IMR-90 (cell line): ENCODE results near the gene SLC35F3. TPM values are rescaled to one million over a fixed set of nuclear protein-coding genes. Genes with fewer than 3 reads are reported as not detected.
A peak's percentile ranks its signal among the peaks of the same experiment; 100 is the strongest.

Source experiments
- ATAC-seq: fragments of 200-7000 bp; cut with Tn5 transposase; 2 replicates; pipeline ENCODE4 v1.9.1; 2020; ENCODE audit warnings: low read depth, mild to moderate bottlenecking, moderate library complexity
- BruUV-seq: library from RNA; stranded (reverse); fragments of 400-500 nt; replicated peaks from 2 replicates; lab custom pipeline; 2021; lab: Mats Ljungman, UMichigan
- CTCF ChIA-PET: fragments of 300-600 bp; formaldehyde crosslinking; extraction: SDS; loops from one replicate; lab custom pipeline; 2021; ENCODE audit warnings: antibody characterized with exemption; lab: Yijun Ruan, JAX
- POLR2A ChIA-PET: fragments of 300-600 bp; sonication (Branson Sonifier 250); formaldehyde crosslinking; loops from one replicate; lab custom pipeline; 2022; ENCODE audit warnings: antibody characterized with exemption; ENCODE audit not compliant: unreplicated experiment; lab: Charles Lee
- DNase-seq: peaks from one replicate; pipeline ENCODE4 v3.0.0; 2013
- H2AFZ ChIP-seq: replicated peaks from 2 replicates; pipeline ENCODE3; 2013; ENCODE audit warnings: low read length, mild to moderate bottlenecking; ENCODE audit not compliant: poor library complexity
- H2AK5ac ChIP-seq: 2 replicates; pipeline ENCODE4 v1.6.1; 2013; ENCODE audit warnings: low read depth, low read length, inconsistent platforms
- H2AK9ac ChIP-seq: replicated peaks from 2 replicates; pipeline ENCODE3; 2013; ENCODE audit warnings: mild to moderate bottlenecking, low read depth, low read length, moderate library complexity; ENCODE audit not compliant: poor library complexity
- H2BK120ac ChIP-seq: 2 replicates; pipeline ENCODE4 v1.6.1; 2013; ENCODE audit warnings: low read depth, low read length, inconsistent platforms
- H2BK15ac ChIP-seq: 3 replicates; pipeline ENCODE4 v1.6.1; 2013; ENCODE audit warnings: low read depth, low read length, inconsistent platforms
- H2BK20ac ChIP-seq: 2 replicates; pipeline ENCODE4 v1.6.1; 2013; ENCODE audit warnings: low read depth, mild to moderate bottlenecking, inconsistent platforms, low read length, moderate library complexity
- H2BK5ac ChIP-seq: 2 replicates; pipeline ENCODE4 v1.6.1; 2013; ENCODE audit warnings: mild to moderate bottlenecking, low read depth, low read length, inconsistent platforms; ENCODE audit not compliant: poor library complexity, severe bottlenecking
- H3K14ac ChIP-seq: replicated peaks from 2 replicates; pipeline ENCODE4 v1.6.1; 2013; ENCODE audit warnings: low read depth, low read length, inconsistent platforms
- H3K18ac ChIP-seq: 2 replicates; pipeline ENCODE4 v1.6.1; 2013; ENCODE audit warnings: low read depth, low read length, control low read depth
- H3K23ac ChIP-seq: 2 replicates; pipeline ENCODE4 v1.6.1; 2013; ENCODE audit warnings: low read depth, low read length, inconsistent platforms
- H3K27ac ChIP-seq: 2 replicates; pipeline ENCODE4 v1.5.1; 2013; ENCODE audit warnings: mild to moderate bottlenecking, control low read depth, low read length; ENCODE audit not compliant: insufficient read depth
- H3K27me3 ChIP-seq: 2 replicates; pipeline ENCODE4 v1.6.1; 2013; ENCODE audit warnings: low read length; ENCODE audit not compliant: control insufficient read depth, insufficient read depth
- H3K36me3 ChIP-seq: 2 replicates; pipeline ENCODE4 v1.6.1; 2013; ENCODE audit warnings: low read length, mixed read lengths; ENCODE audit not compliant: control insufficient read depth, insufficient read depth
- H3K4ac ChIP-seq: 2 replicates; pipeline ENCODE4 v1.6.1; 2013; ENCODE audit warnings: low read depth, low read length, inconsistent platforms
- H3K4me1 ChIP-seq: 2 replicates; pipeline ENCODE4 v1.6.1; 2013; ENCODE audit warnings: low read length, mixed read lengths; ENCODE audit not compliant: control insufficient read depth, insufficient read depth
- H3K4me2 ChIP-seq: 2 replicates; pipeline ENCODE4 v1.6.1; 2013; ENCODE audit warnings: low read depth, mild to moderate bottlenecking, control low read depth, low read length, moderate library complexity
- H3K4me3 ChIP-seq: 2 replicates; pipeline ENCODE4 v1.5.1; 2013; ENCODE audit warnings: low read depth, mild to moderate bottlenecking, control low read depth, low read length, moderate library complexity; ENCODE audit not compliant: insufficient read depth
- H3K56ac ChIP-seq: 2 replicates; pipeline ENCODE4 v1.6.1; 2013; ENCODE audit warnings: low read length, inconsistent platforms; ENCODE audit not compliant: insufficient read depth; ENCODE audit errors: extremely low read depth
- H3K79me1 ChIP-seq, 2 experiments: 2 replicates each; pipeline ENCODE4 v1.6.1; 2013; ENCODE audit warnings: low read length in 2 of 2, inconsistent platforms in 1 of 2, low read depth in 1 of 2
- H3K9ac ChIP-seq: 2 replicates; pipeline ENCODE4 v1.6.1; 2013; ENCODE audit warnings: low read depth, low read length, control low read depth
- H3K9me1 ChIP-seq: 2 replicates; pipeline ENCODE4 v1.6.1; 2013; ENCODE audit warnings: low read length, inconsistent platforms; ENCODE audit not compliant: insufficient read depth
- H3K9me3 ChIP-seq: 2 replicates; pipeline ENCODE4 v1.6.1; 2013; ENCODE audit warnings: low read length; ENCODE audit not compliant: control insufficient read depth, insufficient read depth
- H4K20me1 ChIP-seq: 2 replicates; pipeline ENCODE4 v1.6.1; 2013; ENCODE audit warnings: low read length, inconsistent platforms; ENCODE audit not compliant: insufficient read depth
- H4K5ac ChIP-seq: 2 replicates; pipeline ENCODE4 v1.6.1; 2013; ENCODE audit warnings: mild to moderate bottlenecking, low read depth, low read length, control low read depth
- H4K8ac ChIP-seq, 2 experiments: 2 replicates each; pipeline ENCODE4 v1.6.1; 2013; ENCODE audit warnings: low read depth in 2 of 2, low read length in 2 of 2, control low read depth in 1 of 2, inconsistent platforms in 1 of 2
- H4K91ac ChIP-seq: 2 replicates; pipeline ENCODE4 v1.6.1; 2013; ENCODE audit warnings: low read depth, low read length, inconsistent platforms; ENCODE audit not compliant: insufficient read depth
- BHLHE40 ChIP-seq: fragments of 150-350 bp; IDR thresholded peaks from 2 replicates; pipeline ENCODE4 v1.6.1; 2016; ENCODE audit warnings: mild to moderate bottlenecking, low read depth, low read length
- CHD1 ChIP-seq: IDR thresholded peaks from 2 replicates; pipeline ENCODE4 v1.6.1; 2012; ENCODE audit warnings: low read depth, low read length, improper control_type of control experiment
- FOS ChIP-seq: fragments of 150-350 bp; IDR thresholded peaks from 2 replicates; pipeline ENCODE4 v1.6.1; 2016; ENCODE audit warnings: low read depth, low read length
- MAFK ChIP-seq: IDR thresholded peaks from 2 replicates; pipeline ENCODE4 v1.6.1; 2012; ENCODE audit warnings: low read depth, low read length, improper control_type of control experiment
- NFE2L2 ChIP-seq: fragments of 150-350 bp; IDR thresholded peaks from 2 replicates; pipeline ENCODE4 v1.6.1; 2016; ENCODE audit warnings: low read depth, mild to moderate bottlenecking, low read length
- POLR2A ChIP-seq: IDR thresholded peaks from 2 replicates; pipeline ENCODE4 v1.6.1; 2012; ENCODE audit warnings: mild to moderate bottlenecking, low read depth, low read length
- RAD21 ChIP-seq: IDR thresholded peaks from 2 replicates; pipeline ENCODE4 v1.6.1; 2012; ENCODE audit warnings: low read length, improper control_type of control experiment
- RCOR1 ChIP-seq: IDR thresholded peaks from 2 replicates; pipeline ENCODE4 v1.6.1; 2012; ENCODE audit warnings: mild to moderate bottlenecking, low read length, improper control_type of control experiment; ENCODE audit not compliant: insufficient replicate concordance
- RFX5 ChIP-seq: IDR thresholded peaks from 2 replicates; pipeline ENCODE4 v1.8.0; 2012; ENCODE audit warnings: low read depth, mild to moderate bottlenecking, low read length, moderate library complexity
- WGBS, 2 experiments: methylation state at CpG; one replicate each; pipeline versions ENCODE4 v1.1.5 to v1.1.7; 2013; ENCODE audit warnings: missing lambda C conversion rate in 2 of 2; ENCODE audit not compliant: insufficient read length in 1 of 2; ENCODE audit errors: extremely low coverage in 2 of 2; 5-methylcytosine and 5-hydroxymethylcytosine counted together
- dilution Hi-C: fragments of 300-500 bp; cut with HindIII; formaldehyde crosslinking; loops from one replicate; pipeline ENCODE4 v1.14.3; 2018; ENCODE audit warnings: low sequenced_read_pairs; ENCODE audit not compliant: unreplicated experiment
- in situ Hi-C: fragments of 300-500 bp; cut with MboI; formaldehyde crosslinking; loops from 3 replicates; pipeline ENCODE4 v1.14.3; 2019; ENCODE audit warnings: low sequenced_read_pairs, inconsistent platforms, mixed read lengths
- intact Hi-C: fragments of 100-400 bp; cut with micrococcal nuclease; formaldehyde crosslinking; loops from 2 replicates; pipeline ENCODE4 v1.10.0; 2022
- polyA plus RNA-seq, 3 experiments: library from polyadenylated mRNA; depleted of rRNA; stranded (reverse); fragments of >200 nt; gene quantifications; 2 replicates each; pipeline ENCODE4 v1.2.3, GENCODE V29; 2012; ENCODE audit warnings: low replicate concordance in 1 of 3
- total RNA-seq: library from RNA; depleted of rRNA; stranded (reverse); fragments of >200 nt; gene quantifications from 2 replicates; pipeline ENCODE4 v1.2.3, GENCODE V29; 2012
- TF ChIP-seq, protein P1 (sequence below): fragments of 150-350 bp; IDR thresholded peaks from 2 replicates; pipeline ENCODE4 v1.6.1; 2017; ENCODE audit warnings: mild to moderate bottlenecking, antibody characterized with exemption, low read length, low read depth

The SLC35F3 gene
- total and polyA plus RNA-seq, 2 of the 4 experiments (the other 2 are of a cell fraction), result under 0.01 to 0.17 TPM

DNA sequence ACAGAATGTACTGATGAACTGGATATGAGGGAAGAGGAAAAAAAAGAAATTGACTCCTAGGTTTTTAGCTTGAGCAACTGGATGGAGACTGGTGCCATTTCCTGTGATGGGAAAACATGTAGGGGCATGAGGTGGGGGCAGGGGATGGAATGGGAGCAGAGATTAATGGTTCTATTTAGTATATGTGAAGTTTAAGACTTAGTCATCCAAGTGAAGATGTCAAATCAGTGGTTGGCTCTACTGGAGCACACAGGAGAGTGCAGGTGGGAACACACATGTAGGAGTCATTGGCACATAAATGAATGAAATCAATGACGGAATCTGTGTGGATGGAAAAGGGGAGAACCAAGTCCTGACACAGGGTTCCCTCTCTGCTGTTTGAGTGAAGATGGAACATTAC lies 244.3 kb downstream of the SLC35F3 start:
- in situ Hi-C loops, result loop anchor here (25.0 kb wide), 2 partner anchors 163 to 963 kb away; no protein-coding TSS in a partner anchor
- POLR2A ChIA-PET, result no interaction called here

More for the DNA sequence above, 244.3 kb downstream of the SLC35F3 start:
- Histone ChIP-seq H4K20me1 (no peaks in the 10 kb centered on the region), H3K4ac (peak overlapping the region; percentile 37; the same call in 1 of the 2 replicates), H4K91ac (peak overlapping the region; percentile 63), H3K27ac (peak overlapping the region; percentile 48), H2BK20ac (peak overlapping the region; percentile 27; the same call in 1 of the 2 replicates), H2BK120ac (peak overlapping the region; percentile 53; the same call in 1 of the 2 replicates), H3K56ac (no peak overlapping the region), H3K23ac (peak overlapping the region; percentile 56; the same call in 1 of the 2 replicates), H2AK5ac (0 out of 2 replicates have a peak overlapping the region, but pooled peaks have one; percentile 15), H3K9me1 (no peaks in the 10 kb centered on the region), H2AFZ (no peak overlapping the region), H4K8ac (peak overlapping the region in 1 of 2 experiments; percentile 79; a peak in 3 of 4 replicates), H3K79me1 (no peaks in the 10 kb centered on the region), H3K4me3 (no peak overlapping the region), H3K36me3 (no peaks in the 10 kb centered on the region), H3K27me3 (no peaks in the 10 kb centered on the region), H3K9ac (no peak overlapping the region), H3K4me1 (peaks cover 7% of the 10 kb centered on the region; the same call in 1 of the 2 replicates), H3K4me2 (peak overlapping the region; percentile 9; the same call in 1 of the 2 replicates), H3K18ac (peak overlapping the region; percentile 98), H2AK9ac (no peak overlapping the region), H2BK15ac (0 out of 3 replicates have a peak overlapping the region, but pooled peaks have one; percentile 44), H2BK5ac (peak overlapping the region; percentile 95), H3K14ac (peak overlapping the region; percentile 23; the same call in 1 of the 2 replicates), H4K5ac (peak overlapping the region; percentile 68; the same call in 1 of the 2 replicates), H3K9me3 (peaks cover 2% of the 10 kb centered on the region)
- dilution Hi-C loops (no loop called here), intact Hi-C loops (no loop called here)
- ATAC-seq (peak; percentile 12; the same call in 1 of the 2 replicates), DNase-seq (no peak)
- CTCF ChIA-PET, result no interaction called here
- no CpG with 5 or more reads among the region's 1 CpG for WGBS, 2 experiments
- BruUV-seq, result no TSS peak
- TF ChIP-seq NFE2L2 (no peak), RFX5 (no peak), POLR2A (no peak), MAFK (no peak), RCOR1 (no peak), CHD1 (no peak), RAD21 (no peak), FOS (no peak), BHLHE40 (no peak)
- TF ChIP-seq, protein P1, sequence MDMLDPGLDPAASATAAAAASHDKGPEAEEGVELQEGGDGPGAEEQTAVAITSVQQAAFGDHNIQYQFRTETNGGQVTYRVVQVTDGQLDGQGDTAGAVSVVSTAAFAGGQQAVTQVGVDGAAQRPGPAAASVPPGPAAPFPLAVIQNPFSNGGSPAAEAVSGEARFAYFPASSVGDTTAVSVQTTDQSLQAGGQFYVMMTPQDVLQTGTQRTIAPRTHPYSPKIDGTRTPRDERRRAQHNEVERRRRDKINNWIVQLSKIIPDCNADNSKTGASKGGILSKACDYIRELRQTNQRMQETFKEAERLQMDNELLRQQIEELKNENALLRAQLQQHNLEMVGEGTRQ, result no peak
